Osteocyte (in vitro differentiated cells): Measurements from ENCODE around the gene EWSR1. TPM values are rescaled to one million over a fixed set of nuclear protein-coding genes. Genes with fewer than 3 reads are reported as not detected.
A peak's percentile ranks its signal among the peaks of the same experiment; 100 is the strongest.

Source experiments
- DNase-seq: peaks from one replicate; pipeline ENCODE4 v3.0.0; 2021; ENCODE audit warnings: mixed read lengths; ENCODE audit not compliant: unreplicated experiment; ENCODE audit errors: extremely low spot score
- H3K27ac Mint-ChIP-seq: one replicate; pipeline ENCODE4 v1.8.0; 2021; ENCODE audit warnings: mild to moderate bottlenecking, mixed read lengths; ENCODE audit not compliant: unreplicated experiment
- H3K27me3 Mint-ChIP-seq: one replicate; pipeline ENCODE4 v1.8.0; 2021; ENCODE audit warnings: mixed read lengths; ENCODE audit not compliant: unreplicated experiment
- H3K36me3 Mint-ChIP-seq: one replicate; pipeline ENCODE4 v1.8.0; 2021; ENCODE audit warnings: mixed read lengths; ENCODE audit not compliant: unreplicated experiment
- H3K4me1 Mint-ChIP-seq: one replicate; pipeline ENCODE4 v1.8.0; 2021; ENCODE audit warnings: mixed read lengths; ENCODE audit not compliant: unreplicated experiment
- H3K4me3 Mint-ChIP-seq: one replicate; pipeline ENCODE4 v1.8.0; 2021; ENCODE audit warnings: mild to moderate bottlenecking, moderate library complexity, mixed read lengths; ENCODE audit not compliant: unreplicated experiment
- H3K9me3 Mint-ChIP-seq: one replicate; pipeline ENCODE4 v1.8.0; 2021; ENCODE audit warnings: mixed read lengths; ENCODE audit not compliant: unreplicated experiment
- total RNA-seq: library from RNA; stranded (reverse); gene quantifications from 2 replicates; pipeline ENCODE4 v1.2.1, GENCODE V29; 2021
- TF ChIP-seq, protein P1 (sequence below): fragments of 200-600 bp; sonication (generic); IDR thresholded peaks from 2 replicates; pipeline ENCODE4 v1.5.0; 2021; ENCODE audit warnings: antibody characterized with exemption, mild to moderate bottlenecking, moderate library complexity

Gene EWSR1
- total RNA-seq, 1 donor from 2014 or later: 228 TPM

DNA sequence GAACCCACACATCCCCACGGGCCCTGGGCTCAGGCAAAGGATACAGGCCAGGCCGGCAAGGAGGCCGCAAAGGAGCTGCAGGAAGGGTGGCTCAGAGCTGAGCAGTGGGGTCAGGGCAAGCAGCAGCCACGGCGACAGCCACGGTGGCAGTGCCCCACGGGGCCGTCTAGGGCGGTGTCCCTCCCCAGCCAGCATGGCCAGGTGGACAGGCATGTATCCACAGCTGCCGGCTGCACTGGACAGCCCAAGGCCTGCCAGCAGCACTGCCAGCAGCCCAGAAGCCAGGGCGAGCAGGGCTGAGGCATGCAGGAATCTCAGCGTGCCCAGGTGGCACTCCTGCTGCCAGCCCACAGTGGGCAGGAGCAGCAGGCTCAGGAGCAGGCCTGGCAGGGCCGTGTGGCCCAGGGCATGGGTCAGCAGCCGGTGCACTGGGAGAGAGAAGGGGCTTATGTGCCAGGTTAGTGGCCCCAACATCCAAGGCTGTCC lies 4.2 kb upstream of the EWSR1 start:
- Mint-ChIP-seq H3K27ac (no peak overlapping the region), H3K36me3 (peaks cover 5% of the 10 kb centered on the region), H3K4me3 (no peak overlapping the region), H3K9me3 (no peaks in the 10 kb centered on the region), H3K4me1 (peaks cover 16% of the 10 kb centered on the region), H3K27me3 (no peaks in the 10 kb centered on the region)
- TF ChIP-seq, protein P1, sequence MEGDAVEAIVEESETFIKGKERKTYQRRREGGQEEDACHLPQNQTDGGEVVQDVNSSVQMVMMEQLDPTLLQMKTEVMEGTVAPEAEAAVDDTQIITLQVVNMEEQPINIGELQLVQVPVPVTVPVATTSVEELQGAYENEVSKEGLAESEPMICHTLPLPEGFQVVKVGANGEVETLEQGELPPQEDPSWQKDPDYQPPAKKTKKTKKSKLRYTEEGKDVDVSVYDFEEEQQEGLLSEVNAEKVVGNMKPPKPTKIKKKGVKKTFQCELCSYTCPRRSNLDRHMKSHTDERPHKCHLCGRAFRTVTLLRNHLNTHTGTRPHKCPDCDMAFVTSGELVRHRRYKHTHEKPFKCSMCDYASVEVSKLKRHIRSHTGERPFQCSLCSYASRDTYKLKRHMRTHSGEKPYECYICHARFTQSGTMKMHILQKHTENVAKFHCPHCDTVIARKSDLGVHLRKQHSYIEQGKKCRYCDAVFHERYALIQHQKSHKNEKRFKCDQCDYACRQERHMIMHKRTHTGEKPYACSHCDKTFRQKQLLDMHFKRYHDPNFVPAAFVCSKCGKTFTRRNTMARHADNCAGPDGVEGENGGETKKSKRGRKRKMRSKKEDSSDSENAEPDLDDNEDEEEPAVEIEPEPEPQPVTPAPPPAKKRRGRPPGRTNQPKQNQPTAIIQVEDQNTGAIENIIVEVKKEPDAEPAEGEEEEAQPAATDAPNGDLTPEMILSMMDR: no peak
- DNase-seq: no peak

GRCh38 chr22:29265305-29265704 lies 2.8 kb upstream of the EWSR1 start:
- Mint-ChIP-seq H3K27me3 (no peaks in the 10 kb centered on the region), H3K36me3 (peaks cover 9% of the 10 kb centered on the region), H3K4me3 (no peak overlapping the region), H3K9me3 (no peaks in the 10 kb centered on the region), H3K27ac (no peak overlapping the region), H3K4me1 (peaks cover 31% of the 10 kb centered on the region)
- DNase-seq: no peak
- TF ChIP-seq, protein P1: no peak

DNA sequence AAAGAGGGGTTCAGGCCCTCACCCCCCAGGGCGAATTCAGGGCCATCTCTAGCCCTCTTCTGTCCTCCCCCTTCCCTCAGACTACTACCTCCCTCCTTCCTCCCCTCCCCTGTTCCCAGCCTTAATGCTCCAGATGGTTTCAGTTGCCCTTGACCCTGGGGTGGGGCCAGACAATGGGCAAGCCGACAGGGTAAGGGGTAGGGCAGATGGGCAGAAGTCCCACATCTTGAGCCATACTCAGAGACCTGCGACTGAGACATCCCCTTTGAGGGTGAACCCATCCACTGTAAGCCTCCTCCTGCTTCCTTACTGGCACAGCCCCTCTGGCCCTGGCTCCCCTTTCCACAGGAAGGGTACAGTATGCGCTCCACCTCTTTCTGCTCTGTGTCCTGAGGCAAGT lies 2.1 kb upstream of the EWSR1 start:
- Mint-ChIP-seq H3K9me3 (no peaks in the 10 kb centered on the region), H3K4me1 (peaks cover 37% of the 10 kb centered on the region), H3K27me3 (no peaks in the 10 kb centered on the region), H3K27ac (peak overlapping the region; percentile 99), H3K4me3 (peak overlapping the region; percentile 94), H3K36me3 (peaks cover 15% of the 10 kb centered on the region)
- TF ChIP-seq, protein P1: no peak
- peak; percentile 70 for DNase-seq

GRCh38 chr22:29266564-29267461 lies 1.3 kb upstream of the EWSR1 start:
- H3K27ac Mint-ChIP-seq: peak overlapping the region; percentile 99
- H3K27me3 Mint-ChIP-seq: no peaks in the 10 kb centered on the region
- peak; percentile 74 for DNase-seq
- peaks cover 46% of the 10 kb centered on the region for H3K4me1 Mint-ChIP-seq
- no peaks in the 10 kb centered on the region for H3K9me3 Mint-ChIP-seq
- peaks cover 19% of the 10 kb centered on the region for H3K36me3 Mint-ChIP-seq
- H3K4me3 Mint-ChIP-seq: peak overlapping the region; percentile 94
- TF ChIP-seq, protein P1: no peak

DNA sequence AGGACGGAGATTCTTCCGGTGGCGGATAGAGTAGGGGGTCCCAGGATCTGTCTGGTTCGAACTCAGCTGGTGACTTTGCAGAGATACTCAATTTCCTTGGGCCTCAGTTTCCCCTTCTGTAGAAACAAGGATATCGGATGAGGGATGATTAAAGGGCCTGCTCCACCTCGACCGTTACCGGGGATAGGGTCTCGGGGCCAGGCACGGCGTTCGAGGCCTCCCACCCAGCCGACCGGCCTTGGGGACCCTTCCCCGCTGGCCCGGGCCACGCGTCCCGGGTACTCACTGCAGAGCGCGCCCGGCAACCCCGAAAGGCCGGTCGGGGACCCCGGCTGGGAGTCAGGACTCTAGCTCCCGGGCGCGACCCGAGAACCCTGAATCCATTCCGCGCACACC lies 608 bp upstream of the EWSR1 start:
- TF ChIP-seq, protein P1: no peak
- peaks cover 51% of the 10 kb centered on the region for H3K4me1 Mint-ChIP-seq
- H3K36me3 Mint-ChIP-seq: peaks cover 23% of the 10 kb centered on the region
- H3K4me3 Mint-ChIP-seq: peak overlapping the region; percentile 94
- DNase-seq: no peak
- H3K27ac Mint-ChIP-seq: peak overlapping the region; percentile 99
- no peaks in the 10 kb centered on the region for H3K27me3 Mint-ChIP-seq
- no peaks in the 10 kb centered on the region for H3K9me3 Mint-ChIP-seq
